ENCODE data around the gene CHPT1.

CHPT1 gene

DNA sequence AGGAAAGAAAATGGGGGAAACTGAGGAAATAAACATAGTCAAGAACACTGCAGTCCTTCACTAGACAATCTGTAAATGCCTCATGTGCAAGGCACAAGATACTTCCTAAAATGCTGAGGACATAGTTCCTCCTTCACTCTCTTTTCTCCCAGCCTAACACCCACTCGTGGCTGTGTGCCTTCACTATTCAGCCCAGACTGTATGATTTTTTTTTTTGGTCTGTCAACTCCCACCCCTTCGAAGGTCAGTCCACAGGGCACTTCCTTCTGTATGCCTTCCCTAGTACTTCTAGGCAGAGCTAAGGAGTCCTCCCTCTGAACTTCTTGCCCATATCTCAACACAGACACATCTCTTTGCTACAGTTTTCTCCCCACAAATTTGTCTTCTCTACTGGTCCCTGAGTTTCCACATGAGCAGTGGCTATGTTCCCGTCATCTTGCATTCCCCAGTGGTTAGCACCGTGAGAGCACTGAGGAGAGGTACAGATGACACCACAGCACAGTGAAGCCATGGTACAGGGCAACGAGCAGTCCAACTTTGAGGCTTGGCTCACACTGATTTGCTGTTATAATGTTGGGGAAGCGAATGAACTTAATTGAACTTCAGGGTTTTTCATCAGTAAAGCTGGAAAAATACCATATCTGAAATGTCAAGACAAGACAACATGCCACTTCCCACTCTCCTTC, 65.9 kb downstream of the CHPT1 start:
- DNase-seq (ENCODE audit: low read depth in 2 of 2) = no peak

DNA sequence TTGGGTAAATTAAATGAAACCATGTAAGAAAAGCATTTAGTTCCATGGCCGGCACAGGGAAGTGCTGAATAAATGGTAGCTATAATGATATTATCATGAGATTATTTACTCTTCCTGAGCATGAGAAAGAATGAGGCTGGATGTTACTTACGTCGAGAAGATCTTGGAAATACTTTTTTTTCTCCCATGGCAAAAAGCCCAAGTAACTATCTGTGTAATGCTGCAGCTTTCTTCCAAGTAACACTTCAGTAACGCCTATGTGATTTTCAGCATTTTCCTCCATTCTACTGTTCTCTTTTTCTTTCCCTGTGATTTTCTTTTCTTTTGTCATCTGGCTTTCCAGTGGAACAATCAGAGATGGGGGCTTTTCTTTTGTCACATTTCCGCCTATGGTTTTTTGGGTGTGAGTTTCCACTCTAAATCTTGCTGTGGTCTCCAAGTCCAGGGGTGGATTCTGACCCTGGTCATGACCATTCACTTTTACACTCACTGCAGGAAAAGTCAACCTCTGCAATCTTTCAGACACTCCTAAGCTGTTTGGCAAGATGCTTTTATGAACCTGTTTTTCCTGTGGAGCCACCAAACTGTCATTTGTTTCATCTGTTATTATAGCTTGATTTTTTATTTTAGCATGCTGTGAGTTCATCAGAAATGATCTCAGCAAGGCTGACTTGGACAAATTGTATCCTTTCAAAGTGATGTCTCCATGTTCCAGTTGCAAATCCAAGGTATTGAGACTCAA, 66.8 kb downstream of the CHPT1 start:
- no peak for DNase-seq (ENCODE audit: low read depth in 2 of 2)

DNA sequence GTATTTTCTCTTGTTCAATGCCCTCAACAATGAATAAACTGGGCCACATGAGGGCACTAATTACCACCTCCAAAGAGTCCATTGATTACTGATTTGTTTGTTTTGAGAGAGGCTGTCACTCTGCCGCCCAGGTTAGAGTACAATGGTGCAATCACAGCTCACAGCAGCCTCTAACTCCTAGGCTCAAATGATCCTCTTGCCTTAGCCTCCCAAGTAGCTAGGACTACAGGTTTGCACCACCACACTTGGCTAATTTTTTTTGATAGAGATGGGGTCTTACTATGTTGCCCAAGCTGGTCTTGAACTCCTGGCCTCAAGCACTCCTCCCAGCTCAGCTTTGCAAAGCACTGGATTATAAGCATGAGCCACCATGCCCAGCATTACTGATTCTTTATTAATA, 70.1 kb downstream of the CHPT1 start:
- DNase-seq (ENCODE audit: low read depth in 2 of 2) = no peak

DNA sequence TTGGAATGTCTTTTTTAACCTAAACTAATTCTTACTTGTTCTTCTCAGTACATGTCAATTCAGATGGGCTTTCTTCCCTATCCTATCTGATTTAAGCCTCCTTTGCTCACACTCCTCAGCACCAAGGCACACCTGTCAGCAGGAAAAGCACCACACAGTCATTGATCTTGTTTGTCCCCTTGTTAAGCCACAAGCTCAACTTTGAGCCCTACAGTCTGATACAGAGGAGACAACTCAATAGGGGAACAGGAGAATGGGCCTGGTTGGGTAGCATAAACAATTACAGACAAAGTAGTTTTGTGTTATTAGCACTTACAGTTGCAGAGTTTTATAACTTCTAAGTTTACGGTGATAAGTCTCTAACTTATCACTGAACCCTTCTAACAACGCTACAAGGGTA, 71.3 kb downstream of the CHPT1 start:
- no peak for DNase-seq (ENCODE audit: low read depth in 2 of 2)

DNA sequence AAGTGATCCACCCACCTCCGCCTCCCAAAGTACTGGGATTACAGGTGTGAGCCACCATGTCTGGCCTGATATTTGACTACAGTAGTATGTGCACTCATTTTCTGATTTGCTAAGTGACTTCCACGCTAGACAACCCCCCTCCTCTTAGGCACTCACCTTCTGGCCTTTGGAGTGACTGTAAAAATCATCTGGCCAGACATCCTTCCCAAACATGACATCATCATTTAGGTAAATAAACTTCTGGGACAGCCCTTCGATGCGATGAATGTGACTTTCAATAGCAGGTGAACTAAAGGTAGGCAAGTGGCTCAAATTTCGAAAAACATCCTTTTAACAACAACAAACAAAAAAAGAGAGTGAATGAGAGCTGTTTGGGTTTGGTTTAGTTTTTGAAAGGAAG, 72.4 kb downstream of the CHPT1 start:
- no peak for DNase-seq (ENCODE audit: low read depth in 2 of 2)

DNA sequence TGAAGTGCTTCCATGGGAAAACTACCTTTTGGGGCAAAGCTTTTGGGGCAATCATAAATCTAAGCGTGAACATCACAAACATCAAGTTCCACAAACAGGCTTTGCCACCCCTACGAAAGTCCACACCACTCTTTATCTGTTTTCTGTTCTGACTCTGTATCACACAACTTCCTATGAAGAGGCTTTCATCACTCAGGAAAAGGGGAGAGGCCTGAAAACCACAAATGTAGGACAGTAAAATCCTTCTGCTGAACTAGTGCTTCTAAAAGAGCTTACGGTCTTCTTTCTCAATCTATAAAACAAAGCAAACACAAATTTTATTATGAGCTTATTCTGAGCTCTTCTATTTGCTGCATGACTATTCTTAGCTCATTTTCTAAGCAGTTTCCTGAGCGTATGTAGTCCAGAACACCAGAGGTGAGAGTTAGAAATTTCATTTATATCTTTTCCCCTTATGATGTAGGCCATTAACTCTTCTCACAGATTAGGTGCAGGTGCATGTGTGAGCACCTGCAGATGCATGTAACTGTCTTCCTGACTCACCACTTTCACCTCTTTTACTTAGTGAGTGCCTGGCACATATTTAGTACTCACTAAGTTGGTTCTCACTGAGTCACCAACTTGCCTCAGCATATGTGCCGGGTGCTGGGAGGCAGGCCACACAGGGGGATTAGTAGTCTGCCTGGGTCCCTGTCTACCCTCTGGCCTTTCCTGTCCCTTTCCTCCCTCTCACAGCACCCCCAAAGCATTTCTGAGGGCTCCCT, 74.8 kb downstream of the CHPT1 start:
- DNase-seq (ENCODE audit: low read depth in 2 of 2) = no peak

DNA sequence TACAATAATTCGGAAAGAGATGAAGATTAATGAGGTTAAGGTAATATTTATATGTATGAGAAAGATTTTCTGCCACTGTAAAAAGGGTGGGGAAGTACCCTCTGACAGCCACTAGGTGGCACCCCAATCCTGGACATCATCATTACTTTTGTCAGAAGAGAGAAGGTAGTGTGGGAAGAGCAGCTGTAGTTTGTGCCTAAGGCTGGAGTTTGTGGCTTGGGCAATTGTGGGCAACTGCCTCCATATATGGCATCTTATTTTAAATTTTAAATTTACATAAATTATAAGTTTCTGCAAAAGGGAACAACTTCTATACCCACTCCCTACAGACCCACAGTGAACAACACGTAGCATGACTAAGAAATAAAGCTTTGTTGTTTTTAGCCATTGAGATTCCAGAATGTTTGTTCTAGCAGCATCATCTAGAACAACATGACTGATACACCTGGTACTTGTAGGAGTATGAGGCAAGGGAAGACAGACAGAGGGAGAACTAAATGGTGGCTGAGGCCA, 76.3 kb downstream of the CHPT1 start:
- DNase-seq (ENCODE audit: low read depth in 2 of 2) = peak; percentile 31 to 50

DNA sequence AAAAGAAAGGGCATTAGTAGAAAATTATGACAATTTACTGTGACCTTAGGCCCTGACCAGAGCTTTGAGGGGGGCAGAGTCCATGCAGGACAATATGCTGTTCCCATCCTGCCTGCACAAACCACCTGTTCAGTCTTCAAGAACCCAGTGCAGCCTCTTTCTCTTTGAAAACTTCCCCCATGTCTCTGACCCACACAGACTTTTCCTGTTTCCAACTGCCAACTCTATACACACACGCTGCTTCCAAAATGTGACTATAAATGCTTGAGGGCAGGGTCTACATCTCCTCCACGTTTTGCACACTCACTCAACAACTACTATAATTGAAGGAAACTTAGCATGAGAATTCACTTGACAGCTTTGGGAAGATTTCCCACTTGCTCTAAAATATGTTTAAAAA, 78.4 kb downstream of the CHPT1 start:
- no peak for DNase-seq (ENCODE audit: low read depth in 2 of 2)

DNA sequence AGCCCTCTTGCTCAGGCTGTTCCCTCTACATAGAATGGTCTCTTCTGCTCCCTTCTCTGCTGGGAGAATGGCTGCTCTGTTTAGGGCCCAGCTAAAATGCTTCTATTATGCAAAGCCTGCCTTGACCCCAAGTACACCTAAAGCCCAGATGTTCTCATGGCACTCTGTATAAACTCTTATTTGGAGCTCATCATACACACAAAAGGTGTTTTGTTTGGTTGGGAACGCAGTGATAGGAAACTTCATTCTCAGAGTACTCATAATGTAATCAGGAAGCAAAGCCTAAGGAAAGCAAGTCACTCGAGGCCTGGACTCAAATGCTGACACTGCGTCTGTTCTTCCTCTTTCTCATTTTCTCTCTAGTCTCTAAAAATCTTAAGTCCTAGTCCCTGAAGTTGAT, 80.0 kb downstream of the CHPT1 start:
- no peak for DNase-seq (ENCODE audit: low read depth in 2 of 2)

DNA sequence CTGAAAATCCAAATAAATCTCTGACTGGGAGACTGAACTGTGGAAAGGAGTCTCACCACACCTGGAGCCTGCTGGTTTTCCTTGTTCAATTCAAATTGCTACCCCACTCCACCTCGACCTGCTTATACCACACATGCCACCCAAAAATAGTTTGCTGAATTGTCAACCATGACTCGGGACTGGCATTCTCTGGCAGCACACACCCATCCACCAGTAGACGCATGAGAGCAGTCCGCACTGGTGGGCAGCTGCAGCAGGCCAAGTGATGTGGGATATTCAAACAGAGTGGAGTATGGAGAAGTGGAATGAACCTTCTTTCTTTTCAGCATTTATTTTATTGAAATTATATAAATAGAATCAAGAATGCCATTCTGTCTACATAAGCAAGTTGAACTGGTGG, 80.5 kb downstream of the CHPT1 start:
- no peak for DNase-seq (ENCODE audit: low read depth in 2 of 2)
